MCF 10A (cell line): ENCODE data around the gene PRELP. TPM values are rescaled to one million over a fixed set of nuclear protein-coding genes. Genes with fewer than 3 reads are reported as not detected.

Experiments
- BruUV-seq: library from RNA; stranded (reverse); fragments of 400-500 nt; replicated peaks from 2 replicates; lab custom pipeline; 2021; lab: Mats Ljungman, UMichigan
- CTCF ChIA-PET: fragments of 300-600 bp; sonication (Branson Sonifier 250); formaldehyde crosslinking; extraction: SDS; loops from one replicate; lab custom pipeline; 2021; ENCODE audit warnings: antibody characterized with exemption, inconsistent platforms; lab: Yijun Ruan, JAX
- POLR2A ChIA-PET: fragments of 300-600, 350-650 bp; sonication (Branson Sonifier 250); formaldehyde crosslinking; extraction: SDS; loops from one replicate; lab custom pipeline; 2020; ENCODE audit warnings: antibody characterized with exemption, inconsistent platforms; lab: Yijun Ruan, JAX
- DNase-seq: peaks from one replicate; pipeline ENCODE4 v3.0.0-alpha.2; 2018; ENCODE audit not compliant: unreplicated experiment
- H3K27ac Mint-ChIP-seq: one replicate; pipeline ENCODE4 v1.8.0; 2022; ENCODE audit warnings: mild to moderate bottlenecking, low read depth, mixed read lengths; ENCODE audit not compliant: unreplicated experiment
- H3K27me3 Mint-ChIP-seq: one replicate; pipeline ENCODE4 v1.8.0; 2022; ENCODE audit warnings: mixed read lengths; ENCODE audit not compliant: insufficient read depth, unreplicated experiment
- H3K36me3 Mint-ChIP-seq: one replicate; pipeline ENCODE4 v1.8.0; 2022; ENCODE audit warnings: mild to moderate bottlenecking, moderate library complexity, mixed read lengths; ENCODE audit not compliant: insufficient read depth, unreplicated experiment
- H3K4me1 Mint-ChIP-seq: one replicate; pipeline ENCODE4 v1.8.0; 2022; ENCODE audit warnings: mixed read lengths; ENCODE audit not compliant: insufficient read depth, unreplicated experiment
- H3K4me3 Mint-ChIP-seq: one replicate; pipeline ENCODE4 v1.8.0; 2022; ENCODE audit warnings: mild to moderate bottlenecking, moderate library complexity, mixed read lengths; ENCODE audit not compliant: unreplicated experiment
- H3K9me3 Mint-ChIP-seq: one replicate; pipeline ENCODE4 v1.8.0; 2022; ENCODE audit warnings: mixed read lengths; ENCODE audit not compliant: unreplicated experiment
- intact Hi-C: fragments of 100-400 bp; cut with micrococcal nuclease; formaldehyde crosslinking; loops from 2 replicates; pipeline ENCODE4 v1.14.1; 2022
- total RNA-seq: library from RNA; stranded (reverse); gene quantifications from 2 replicates; pipeline ENCODE4 v1.2.3, GENCODE V29; 2022
- TF ChIP-seq, protein P1 (sequence below): fragments of 200-600 bp; IDR thresholded peaks from one replicate; pipeline ENCODE4 v1.8.0; 2022; ENCODE audit warnings: antibody characterized with exemption, mild to moderate bottlenecking; ENCODE audit not compliant: unreplicated experiment

Gene PRELP
- total RNA-seq, 1 experiment from 2014 or later = not detected

GRCh38 chr1:203491664-203492063 is 16.1 kb downstream of the PRELP start:
- Mint-ChIP-seq H3K4me1 (peaks cover 6% of the 10 kb centered on the region), H3K4me3 (no peak overlapping the region), H3K27ac (no peak overlapping the region), H3K36me3 (no peaks in the 10 kb centered on the region), H3K27me3 (peaks cover 19% of the 10 kb centered on the region), H3K9me3 (no peaks in the 10 kb centered on the region)
- POLR2A ChIA-PET = interaction anchor here (0.6 kb wide), 1 partner anchor 242 kb away, joined by 3 read pairs; no protein-coding TSS in a partner anchor
- CTCF ChIA-PET = interaction anchor here (1.2 to 38.6 kb wide), 5 partner anchors 11 to 222 kb away, joined by 3 to 981 read pairs (median 86); no protein-coding TSS in a partner anchor
- DNase-seq = no peak
- BruUV-seq = no TSS peak
- intact Hi-C loops = no loop called here
- TF ChIP-seq, protein P1, sequence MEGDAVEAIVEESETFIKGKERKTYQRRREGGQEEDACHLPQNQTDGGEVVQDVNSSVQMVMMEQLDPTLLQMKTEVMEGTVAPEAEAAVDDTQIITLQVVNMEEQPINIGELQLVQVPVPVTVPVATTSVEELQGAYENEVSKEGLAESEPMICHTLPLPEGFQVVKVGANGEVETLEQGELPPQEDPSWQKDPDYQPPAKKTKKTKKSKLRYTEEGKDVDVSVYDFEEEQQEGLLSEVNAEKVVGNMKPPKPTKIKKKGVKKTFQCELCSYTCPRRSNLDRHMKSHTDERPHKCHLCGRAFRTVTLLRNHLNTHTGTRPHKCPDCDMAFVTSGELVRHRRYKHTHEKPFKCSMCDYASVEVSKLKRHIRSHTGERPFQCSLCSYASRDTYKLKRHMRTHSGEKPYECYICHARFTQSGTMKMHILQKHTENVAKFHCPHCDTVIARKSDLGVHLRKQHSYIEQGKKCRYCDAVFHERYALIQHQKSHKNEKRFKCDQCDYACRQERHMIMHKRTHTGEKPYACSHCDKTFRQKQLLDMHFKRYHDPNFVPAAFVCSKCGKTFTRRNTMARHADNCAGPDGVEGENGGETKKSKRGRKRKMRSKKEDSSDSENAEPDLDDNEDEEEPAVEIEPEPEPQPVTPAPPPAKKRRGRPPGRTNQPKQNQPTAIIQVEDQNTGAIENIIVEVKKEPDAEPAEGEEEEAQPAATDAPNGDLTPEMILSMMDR = no peak

GRCh38 chr1:203492082-203492747 is 16.6 kb downstream of the PRELP start:
- Mint-ChIP-seq H3K4me1 (peaks cover 5% of the 10 kb centered on the region), H3K4me3 (no peak overlapping the region), H3K27ac (no peak overlapping the region), H3K27me3 (peaks cover 24% of the 10 kb centered on the region), H3K36me3 (no peaks in the 10 kb centered on the region), H3K9me3 (no peaks in the 10 kb centered on the region)
- TF ChIP-seq, protein P1 = no peak
- ChIA-PET POLR2A (interaction anchor here (0.6 kb wide), 1 partner anchor 242 kb away, joined by 3 read pairs; no protein-coding TSS in a partner anchor), CTCF (interaction anchor here (0.7 to 38.6 kb wide), 6 partner anchors 10 to 222 kb away, joined by 3 to 981 read pairs (median 46); no protein-coding TSS in a partner anchor)
- DNase-seq = no peak
- intact Hi-C loops = no loop called here
- no TSS peak for BruUV-seq

- no peaks in the 10 kb centered on the region for H3K4me1 Mint-ChIP-seq
- peaks cover 24% of the 10 kb centered on the region for H3K27me3 Mint-ChIP-seq
- intact Hi-C loops = no loop called here
- H3K9me3 Mint-ChIP-seq = no peaks in the 10 kb centered on the region
- ChIA-PET POLR2A (no interaction called here), CTCF (interaction anchor here (0.7 to 38.6 kb wide), 6 partner anchors 9 to 223 kb away, joined by 3 to 981 read pairs (median 32); no protein-coding TSS in a partner anchor)
- TF ChIP-seq, protein P1 = no peak
- no peaks in the 10 kb centered on the region for H3K36me3 Mint-ChIP-seq
- no peak overlapping the region for H3K27ac Mint-ChIP-seq
- no TSS peak for BruUV-seq
- no peak overlapping the region for H3K4me3 Mint-ChIP-seq
- no peak for DNase-seq
Measured at GRCh38 chr1:203492748-203493130, 17.1 kb downstream of the PRELP start.

- peaks cover 24% of the 10 kb centered on the region for H3K27me3 Mint-ChIP-seq
- CTCF ChIA-PET = interaction anchor here (0.6 to 38.6 kb wide), 8 partner anchors 8 to 423 kb away, joined by 3 to 981 read pairs (median 10); no protein-coding TSS in a partner anchor
- H3K4me1 Mint-ChIP-seq = no peaks in the 10 kb centered on the region
- no peak within 1 kb of the TSS for H3K27ac Mint-ChIP-seq
- BruUV-seq = no TSS peak
- no peak for DNase-seq
- TF ChIP-seq, protein P1 = no peak
- POLR2A ChIA-PET = interaction anchor here (0.6 to 0.8 kb wide), 3 partner anchors 53 to 199 kb away, joined by 3 read pairs; no protein-coding TSS in a partner anchor
- no peaks in the 10 kb centered on the region for H3K9me3 Mint-ChIP-seq
- intact Hi-C loops = no loop called here
- no peak within 1 kb of the TSS for H3K4me3 Mint-ChIP-seq
- H3K36me3 Mint-ChIP-seq = no peaks in the 10 kb centered on the region
Measured at GRCh38 chr1:203493901-203494300, 18.3 kb downstream of the PRELP start, which contains the start of gene OPTC. TSS of gene OPTC (plus strand) at chr1:203494153. CDS start at chr1:203496006, 1,853 bp downstream.
